DND-41 (cell line): Measurements from ENCODE around the gene MAN2A1.
"Not testable (repeated sequence)": the region's sequence is repeated elsewhere in the genome, so short reads cannot be mapped to it uniquely, and the experiment has no call there.

Source experiments
- ATAC-seq: fragments of 200-7000 bp; cut with Tn5 transposase; 3 replicates; pipeline ENCODE4 v1.9.1; 2021; ENCODE audit warnings: low read depth; ENCODE audit not compliant: insufficient read depth
- DNase-seq: peaks from one replicate; pipeline ENCODE4 v3.0.0-alpha.2; 2020
- H2AFZ ChIP-seq: 2 replicates; pipeline ENCODE4 v1.6.0; 2012; ENCODE audit warnings: low read depth, low read length
- H3K27ac ChIP-seq: 2 replicates; pipeline ENCODE4 v1.5.1; 2012; ENCODE audit warnings: low read length, inconsistent platforms
- H3K27me3 ChIP-seq: fragments of 200-600 bp; sonication (generic); 2 replicates; pipeline ENCODE4 v1.6.0; 2012; ENCODE audit warnings: low read length, mild to moderate bottlenecking, inconsistent platforms; ENCODE audit not compliant: insufficient read depth, poor library complexity
- H3K36me3 ChIP-seq: 2 replicates; pipeline ENCODE4 v1.5.1; 2012; ENCODE audit warnings: low read length, inconsistent platforms; ENCODE audit not compliant: insufficient read depth
- H3K4me1 ChIP-seq: 2 replicates; pipeline ENCODE4 v1.5.1; 2012; ENCODE audit warnings: mild to moderate bottlenecking, low read length; ENCODE audit not compliant: insufficient read depth
- H3K4me2 ChIP-seq: 2 replicates; pipeline ENCODE4 v1.6.0; 2012; ENCODE audit warnings: mild to moderate bottlenecking, moderate library complexity, low read length, inconsistent platforms; ENCODE audit not compliant: insufficient read depth
- H3K4me3 ChIP-seq, 2 experiments: fragments of 200-600 bp in 1 of 2; shearing (Covaris generic) in 1 of 2; 2 replicates each; pipeline ENCODE4 v1.5.1; 2012 to 2016; ENCODE audit warnings: inconsistent platforms in 2 of 2, low read length in 2 of 2, mild to moderate bottlenecking in 2 of 2, low read depth in 1 of 2, moderate library complexity in 1 of 2
- H3K79me2 ChIP-seq: 2 replicates; pipeline ENCODE4 v1.6.0; 2012; ENCODE audit warnings: low read length, inconsistent platforms; ENCODE audit not compliant: insufficient read depth
- H3K9ac ChIP-seq: 2 replicates; pipeline ENCODE4 v1.6.0; 2012; ENCODE audit warnings: low read depth, mild to moderate bottlenecking, inconsistent platforms, low read length, moderate library complexity
- H3K9me3 ChIP-seq: 2 replicates; pipeline ENCODE4 v1.5.1; 2012; ENCODE audit warnings: low read length, moderate library complexity, mild to moderate bottlenecking, inconsistent platforms; ENCODE audit not compliant: insufficient read depth, severe bottlenecking
- H4K20me1 ChIP-seq: 2 replicates; pipeline ENCODE4 v1.6.0; 2012; ENCODE audit warnings: low read length; ENCODE audit not compliant: insufficient read depth
- EZH2 ChIP-seq: IDR thresholded peaks from 3 replicates; pipeline ENCODE4 v1.6.1; 2012; ENCODE audit warnings: borderline replicate concordance, low read depth, mild to moderate bottlenecking, moderate library complexity, low read length, inconsistent platforms; ENCODE audit not compliant: severe bottlenecking
- TF ChIP-seq, protein P1 (sequence below): IDR thresholded peaks from 2 replicates; pipeline ENCODE4 v1.5.1; 2012; ENCODE audit warnings: borderline replicate concordance, low read length, moderate library complexity, mild to moderate bottlenecking; ENCODE audit not compliant: poor library complexity, severe bottlenecking; ENCODE audit errors: extremely low read depth

MAN2A1 gene

DNA sequence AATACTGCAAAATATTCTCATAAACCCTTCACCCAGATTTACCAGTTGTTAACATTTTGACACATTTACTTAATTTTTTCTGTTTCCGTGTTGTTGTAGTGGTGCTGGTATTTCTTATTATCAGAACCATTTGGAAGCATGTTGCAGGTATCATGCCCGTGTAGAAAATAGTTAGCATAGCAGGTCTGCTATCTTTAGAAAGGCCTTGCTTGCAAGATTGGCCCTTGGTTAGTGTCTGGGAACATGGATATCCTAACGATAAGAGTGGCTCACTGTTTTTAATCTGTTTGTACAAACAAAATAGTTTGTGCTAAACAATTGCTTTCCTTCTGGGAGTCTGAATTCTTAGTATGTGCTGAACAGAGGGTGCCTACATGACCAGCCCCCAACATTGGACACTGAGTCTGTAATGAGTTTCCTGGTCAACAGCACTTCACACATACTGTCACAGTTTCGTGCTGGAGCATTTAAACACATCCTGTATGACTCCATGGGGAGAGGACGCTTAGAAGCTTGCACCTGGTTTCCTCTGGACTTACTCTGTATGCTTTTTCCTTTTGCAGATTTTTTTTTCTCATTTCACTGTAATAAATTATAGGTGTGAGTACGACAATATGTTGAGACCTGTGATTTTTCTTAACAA, 66.9 kb downstream of the MAN2A1 start:
- DNase-seq: no peak
- TF ChIP-seq EZH2: no peak
- TF ChIP-seq, protein P1, sequence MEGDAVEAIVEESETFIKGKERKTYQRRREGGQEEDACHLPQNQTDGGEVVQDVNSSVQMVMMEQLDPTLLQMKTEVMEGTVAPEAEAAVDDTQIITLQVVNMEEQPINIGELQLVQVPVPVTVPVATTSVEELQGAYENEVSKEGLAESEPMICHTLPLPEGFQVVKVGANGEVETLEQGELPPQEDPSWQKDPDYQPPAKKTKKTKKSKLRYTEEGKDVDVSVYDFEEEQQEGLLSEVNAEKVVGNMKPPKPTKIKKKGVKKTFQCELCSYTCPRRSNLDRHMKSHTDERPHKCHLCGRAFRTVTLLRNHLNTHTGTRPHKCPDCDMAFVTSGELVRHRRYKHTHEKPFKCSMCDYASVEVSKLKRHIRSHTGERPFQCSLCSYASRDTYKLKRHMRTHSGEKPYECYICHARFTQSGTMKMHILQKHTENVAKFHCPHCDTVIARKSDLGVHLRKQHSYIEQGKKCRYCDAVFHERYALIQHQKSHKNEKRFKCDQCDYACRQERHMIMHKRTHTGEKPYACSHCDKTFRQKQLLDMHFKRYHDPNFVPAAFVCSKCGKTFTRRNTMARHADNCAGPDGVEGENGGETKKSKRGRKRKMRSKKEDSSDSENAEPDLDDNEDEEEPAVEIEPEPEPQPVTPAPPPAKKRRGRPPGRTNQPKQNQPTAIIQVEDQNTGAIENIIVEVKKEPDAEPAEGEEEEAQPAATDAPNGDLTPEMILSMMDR: no peak
- H3K27ac ChIP-seq: peak overlapping the region; percentile 47; the same call in 1 of the 2 replicates

DNA sequence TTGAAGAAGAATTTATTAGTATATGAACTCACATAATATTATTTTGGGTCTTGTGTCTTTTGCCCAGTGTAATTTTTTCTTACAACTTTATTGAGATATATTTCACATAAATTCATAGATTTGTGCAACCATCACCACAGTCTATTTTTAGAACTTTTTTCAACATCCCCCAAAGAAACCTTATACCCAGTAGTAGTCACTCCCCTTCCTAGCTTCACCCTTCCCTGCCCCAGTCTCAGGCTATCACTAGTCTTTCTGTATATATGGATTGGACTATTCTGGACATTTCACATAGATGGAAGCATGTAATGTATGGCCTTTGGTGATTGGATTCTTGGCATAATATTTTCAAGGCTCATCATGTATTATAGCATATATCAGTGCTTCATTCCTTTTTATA, 67.8 kb downstream of the MAN2A1 start:
- H3K9ac ChIP-seq: no peak overlapping the region
- H3K27me3 ChIP-seq: no peaks in the 10 kb centered on the region
- DNase-seq (no peak), ATAC-seq (no peak)
- H3K4me3 ChIP-seq: no peak overlapping the region
- TF ChIP-seq, protein P1: no peak
- TF ChIP-seq EZH2: no peak
- no peaks in the 10 kb centered on the region for H4K20me1 ChIP-seq
- H3K4me1 ChIP-seq: peaks cover 9% of the 10 kb centered on the region; the same call in 1 of the 2 replicates
- no peak overlapping the region for H2AFZ ChIP-seq
- H3K79me2 ChIP-seq: peaks cover 40% of the 10 kb centered on the region
- H3K9me3 ChIP-seq: no peaks in the 10 kb centered on the region
- no peak overlapping the region for H3K27ac ChIP-seq
- H3K36me3 ChIP-seq: peaks cover 34% of the 10 kb centered on the region
- H3K4me2 ChIP-seq: no peak overlapping the region

More for the DNA sequence above, 66.9 kb downstream of the MAN2A1 start:
- no peak for ATAC-seq
- Histone ChIP-seq H3K79me2 (peaks cover 44% of the 10 kb centered on the region), H3K4me3 (no peak overlapping the region), H3K4me1 (peaks cover 9% of the 10 kb centered on the region; the same call in 1 of the 2 replicates), H3K4me2 (no peak overlapping the region), H4K20me1 (0 out of 2 replicates have a peak, but pooled peaks cover 3% of the 10 kb centered on the region), H3K9ac (no peak overlapping the region), H2AFZ (no peak overlapping the region), H3K27me3 (no peaks in the 10 kb centered on the region), H3K36me3 (peaks cover 35% of the 10 kb centered on the region), H3K9me3 (no peaks in the 10 kb centered on the region)

DNA sequence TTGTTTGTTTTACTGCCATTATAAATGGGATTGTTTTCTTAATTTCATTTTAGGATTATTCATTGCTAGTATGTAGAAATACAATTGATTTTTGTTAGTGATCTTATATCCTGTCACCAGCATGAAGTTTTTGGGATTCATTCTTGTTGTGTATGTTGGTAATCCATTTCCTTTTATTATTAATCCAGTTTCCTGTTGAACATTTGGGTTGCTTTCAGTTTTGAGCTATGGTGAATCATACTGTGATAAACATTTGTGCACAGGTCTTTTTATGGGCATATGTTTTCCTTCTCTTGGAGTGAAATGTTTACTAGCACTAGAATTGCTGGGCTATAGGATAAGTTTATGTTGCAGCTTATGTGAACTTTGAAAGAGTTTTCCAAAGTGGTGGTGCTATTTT, 69.6 kb downstream of the MAN2A1 start:
- Histone ChIP-seq H3K27me3 (no peaks in the 10 kb centered on the region), H3K9ac (no peak overlapping the region), H3K36me3 (peaks cover 42% of the 10 kb centered on the region), H3K27ac (peak overlapping the region; percentile 9; the same call in 1 of the 2 replicates), H2AFZ (no peak overlapping the region), H3K9me3 (no peaks in the 10 kb centered on the region), H4K20me1 (no peaks in the 10 kb centered on the region), H3K4me1 (peaks cover 9% of the 10 kb centered on the region; the same call in 1 of the 2 replicates), H3K4me3 (no peak overlapping the region), H3K79me2 (peaks cover 36% of the 10 kb centered on the region), H3K4me2 (no peak overlapping the region)
- ATAC-seq: peak; percentile 58; the same call in 2 of the 3 replicates
- no peak for DNase-seq
- TF ChIP-seq EZH2: no peak
- TF ChIP-seq, protein P1: no peak

DNA sequence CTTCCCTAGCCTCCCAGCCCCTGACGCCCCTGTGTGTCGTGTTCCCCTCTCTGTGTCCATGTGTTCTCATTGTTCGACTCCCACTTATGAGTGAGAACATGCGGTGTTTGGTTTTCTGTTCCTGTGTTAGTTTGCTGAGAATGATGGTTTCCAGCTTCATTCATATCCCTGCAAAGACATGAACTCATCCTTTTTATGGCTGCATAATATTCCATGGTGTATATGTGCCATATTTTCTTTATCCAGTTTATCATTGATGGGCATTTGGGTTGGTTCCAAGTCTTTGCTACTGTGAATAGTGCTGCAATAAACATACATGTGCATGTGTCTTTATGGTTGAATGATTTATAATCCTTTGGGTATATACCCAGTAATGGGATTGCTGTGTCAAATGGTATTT, 70.4 kb downstream of the MAN2A1 start:
- peaks cover 39% of the 10 kb centered on the region for H3K79me2 ChIP-seq
- not testable (repeated sequence) for H3K27me3 ChIP-seq

More for the DNA sequence above, 70.4 kb downstream of the MAN2A1 start:
- not testable (repeated sequence) for H2AFZ ChIP-seq, ATAC-seq, H3K4me3 ChIP-seq, H3K4me1 ChIP-seq, H3K4me2 ChIP-seq, DNase-seq, H3K9me3 ChIP-seq, H3K27ac ChIP-seq, H4K20me1 ChIP-seq, H3K9ac ChIP-seq
- H3K36me3 ChIP-seq: peaks cover 39% of the 10 kb centered on the region
